WTC11 (cell line): ENCODE measurements around the gene ST6GAL1.

ENCODE experiments used
- FOXJ3 ChIP-seq: sonication (generic); formaldehyde crosslinking; IDR thresholded peaks from 2 replicates; pipeline ENCODE4 v1.9.0; 2021; ENCODE audit warnings: missing genetic modification reagents, mild to moderate bottlenecking, borderline replicate concordance
- GABPB1 ChIP-seq: sonication (generic); formaldehyde crosslinking; IDR thresholded peaks from 2 replicates; pipeline ENCODE4 v1.8.1; 2023; ENCODE audit warnings: mild to moderate bottlenecking, missing genetic modification reagents
- GTF2I ChIP-seq: fragments of 250-450 bp; sonication (Bioruptor Pico); conservative IDR thresholded peaks from 2 replicates; pipeline ENCODE4 v1.4.0; 2021; ENCODE audit warnings: mild to moderate bottlenecking
- JAZF1 ChIP-seq: fragments of 250-450 bp; sonication (Bioruptor Pico); IDR thresholded peaks from 2 replicates; pipeline ENCODE4 v1.9.0; 2021; ENCODE audit warnings: moderate library complexity, mild to moderate bottlenecking, inconsistent platforms
- JUN ChIP-seq: sonication (generic); formaldehyde crosslinking; IDR thresholded peaks from 2 replicates; pipeline ENCODE4 v1.8.0; 2023; ENCODE audit warnings: mild to moderate bottlenecking, missing genetic modification reagents
- NFYB ChIP-seq: sonication (generic); formaldehyde crosslinking; conservative IDR thresholded peaks from 2 replicates; pipeline ENCODE4 v1.8.0; 2022; ENCODE audit warnings: low read depth, missing genetic modification reagents
- SOX15 ChIP-seq: fragments of 250-450 bp; sonication (Bioruptor Pico); IDR thresholded peaks from 2 replicates; pipeline ENCODE4 v1.9.0; 2021; ENCODE audit warnings: mild to moderate bottlenecking
- SP1 ChIP-seq: sonication (generic); formaldehyde crosslinking; conservative IDR thresholded peaks from 2 replicates; pipeline ENCODE4 v1.8.1; 2022; ENCODE audit warnings: missing genetic modification reagents
- TF ChIP-seq, protein P1 (sequence below): sonication (generic); formaldehyde crosslinking; IDR thresholded peaks from 2 replicates; pipeline ENCODE4 v1.8.0; 2023; ENCODE audit warnings: missing genetic modification reagents, mild to moderate bottlenecking, borderline replicate concordance
- TF ChIP-seq, protein P2 (sequence below): sonication (generic); formaldehyde crosslinking; IDR thresholded peaks from 2 replicates; pipeline ENCODE4 v1.8.0; 2022; ENCODE audit warnings: mild to moderate bottlenecking, missing genetic modification reagents
- TF ChIP-seq, protein P3 (sequence below): sonication (generic); formaldehyde crosslinking; IDR thresholded peaks from 2 replicates; pipeline ENCODE4 v1.8.1; 2023; ENCODE audit warnings: mild to moderate bottlenecking, missing genetic modification reagents, moderate library complexity
- TF ChIP-seq, protein P4 (sequence below): fragments of 200-600 bp; IDR thresholded peaks from 2 replicates; pipeline ENCODE4 v1.8.0; 2022; ENCODE audit warnings: antibody characterized with exemption
- TF ChIP-seq, protein P5 (sequence below): sonication (generic); formaldehyde crosslinking; IDR thresholded peaks from 2 replicates; pipeline ENCODE4 v1.8.0; 2022; ENCODE audit warnings: mild to moderate bottlenecking, missing genetic modification reagents

DNA sequence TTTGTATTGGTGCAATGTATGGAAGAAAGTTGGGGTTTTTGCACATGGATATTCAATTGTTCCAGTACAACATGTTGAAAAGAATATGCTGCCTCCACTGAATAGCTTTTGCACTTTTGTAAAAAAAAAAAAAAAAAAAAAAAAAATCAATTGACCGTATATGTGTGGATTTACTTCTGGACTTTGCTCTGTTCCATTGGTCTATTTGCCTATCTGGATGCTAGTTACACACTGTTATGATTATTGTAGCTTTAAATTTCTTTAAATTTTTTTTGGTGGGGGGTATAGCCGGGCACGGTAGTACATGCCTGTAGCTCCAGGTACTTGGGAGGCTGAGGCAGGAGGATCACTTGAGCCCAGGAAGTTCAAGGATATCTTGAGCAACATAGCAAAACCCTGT, 156.5 kb downstream of the ST6GAL1 start:
- no peak for TF ChIP-seq JUN (CRISPR knock-in tag)
- TF ChIP-seq, protein P1, sequence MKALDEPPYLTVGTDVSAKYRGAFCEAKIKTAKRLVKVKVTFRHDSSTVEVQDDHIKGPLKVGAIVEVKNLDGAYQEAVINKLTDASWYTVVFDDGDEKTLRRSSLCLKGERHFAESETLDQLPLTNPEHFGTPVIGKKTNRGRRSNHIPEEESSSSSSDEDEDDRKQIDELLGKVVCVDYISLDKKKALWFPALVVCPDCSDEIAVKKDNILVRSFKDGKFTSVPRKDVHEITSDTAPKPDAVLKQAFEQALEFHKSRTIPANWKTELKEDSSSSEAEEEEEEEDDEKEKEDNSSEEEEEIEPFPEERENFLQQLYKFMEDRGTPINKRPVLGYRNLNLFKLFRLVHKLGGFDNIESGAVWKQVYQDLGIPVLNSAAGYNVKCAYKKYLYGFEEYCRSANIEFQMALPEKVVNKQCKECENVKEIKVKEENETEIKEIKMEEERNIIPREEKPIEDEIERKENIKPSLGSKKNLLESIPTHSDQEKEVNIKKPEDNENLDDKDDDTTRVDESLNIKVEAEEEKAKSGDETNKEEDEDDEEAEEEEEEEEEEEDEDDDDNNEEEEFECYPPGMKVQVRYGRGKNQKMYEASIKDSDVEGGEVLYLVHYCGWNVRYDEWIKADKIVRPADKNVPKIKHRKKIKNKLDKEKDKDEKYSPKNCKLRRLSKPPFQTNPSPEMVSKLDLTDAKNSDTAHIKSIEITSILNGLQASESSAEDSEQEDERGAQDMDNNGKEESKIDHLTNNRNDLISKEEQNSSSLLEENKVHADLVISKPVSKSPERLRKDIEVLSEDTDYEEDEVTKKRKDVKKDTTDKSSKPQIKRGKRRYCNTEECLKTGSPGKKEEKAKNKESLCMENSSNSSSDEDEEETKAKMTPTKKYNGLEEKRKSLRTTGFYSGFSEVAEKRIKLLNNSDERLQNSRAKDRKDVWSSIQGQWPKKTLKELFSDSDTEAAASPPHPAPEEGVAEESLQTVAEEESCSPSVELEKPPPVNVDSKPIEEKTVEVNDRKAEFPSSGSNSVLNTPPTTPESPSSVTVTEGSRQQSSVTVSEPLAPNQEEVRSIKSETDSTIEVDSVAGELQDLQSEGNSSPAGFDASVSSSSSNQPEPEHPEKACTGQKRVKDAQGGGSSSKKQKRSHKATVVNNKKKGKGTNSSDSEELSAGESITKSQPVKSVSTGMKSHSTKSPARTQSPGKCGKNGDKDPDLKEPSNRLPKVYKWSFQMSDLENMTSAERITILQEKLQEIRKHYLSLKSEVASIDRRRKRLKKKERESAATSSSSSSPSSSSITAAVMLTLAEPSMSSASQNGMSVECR (CRISPR knock-in tag): no peak
- TF ChIP-seq, protein P2, sequence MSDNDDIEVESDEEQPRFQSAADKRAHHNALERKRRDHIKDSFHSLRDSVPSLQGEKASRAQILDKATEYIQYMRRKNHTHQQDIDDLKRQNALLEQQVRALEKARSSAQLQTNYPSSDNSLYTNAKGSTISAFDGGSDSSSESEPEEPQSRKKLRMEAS: no peak
- TF ChIP-seq, protein P3, sequence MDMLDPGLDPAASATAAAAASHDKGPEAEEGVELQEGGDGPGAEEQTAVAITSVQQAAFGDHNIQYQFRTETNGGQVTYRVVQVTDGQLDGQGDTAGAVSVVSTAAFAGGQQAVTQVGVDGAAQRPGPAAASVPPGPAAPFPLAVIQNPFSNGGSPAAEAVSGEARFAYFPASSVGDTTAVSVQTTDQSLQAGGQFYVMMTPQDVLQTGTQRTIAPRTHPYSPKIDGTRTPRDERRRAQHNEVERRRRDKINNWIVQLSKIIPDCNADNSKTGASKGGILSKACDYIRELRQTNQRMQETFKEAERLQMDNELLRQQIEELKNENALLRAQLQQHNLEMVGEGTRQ: no peak
- TF ChIP-seq, protein P4, sequence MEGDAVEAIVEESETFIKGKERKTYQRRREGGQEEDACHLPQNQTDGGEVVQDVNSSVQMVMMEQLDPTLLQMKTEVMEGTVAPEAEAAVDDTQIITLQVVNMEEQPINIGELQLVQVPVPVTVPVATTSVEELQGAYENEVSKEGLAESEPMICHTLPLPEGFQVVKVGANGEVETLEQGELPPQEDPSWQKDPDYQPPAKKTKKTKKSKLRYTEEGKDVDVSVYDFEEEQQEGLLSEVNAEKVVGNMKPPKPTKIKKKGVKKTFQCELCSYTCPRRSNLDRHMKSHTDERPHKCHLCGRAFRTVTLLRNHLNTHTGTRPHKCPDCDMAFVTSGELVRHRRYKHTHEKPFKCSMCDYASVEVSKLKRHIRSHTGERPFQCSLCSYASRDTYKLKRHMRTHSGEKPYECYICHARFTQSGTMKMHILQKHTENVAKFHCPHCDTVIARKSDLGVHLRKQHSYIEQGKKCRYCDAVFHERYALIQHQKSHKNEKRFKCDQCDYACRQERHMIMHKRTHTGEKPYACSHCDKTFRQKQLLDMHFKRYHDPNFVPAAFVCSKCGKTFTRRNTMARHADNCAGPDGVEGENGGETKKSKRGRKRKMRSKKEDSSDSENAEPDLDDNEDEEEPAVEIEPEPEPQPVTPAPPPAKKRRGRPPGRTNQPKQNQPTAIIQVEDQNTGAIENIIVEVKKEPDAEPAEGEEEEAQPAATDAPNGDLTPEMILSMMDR: no peak
- TF ChIP-seq SOX15 (CRISPR knock-in tag): no peak
- TF ChIP-seq JAZF1 (CRISPR knock-in tag): no peak
- TF ChIP-seq, protein P5, sequence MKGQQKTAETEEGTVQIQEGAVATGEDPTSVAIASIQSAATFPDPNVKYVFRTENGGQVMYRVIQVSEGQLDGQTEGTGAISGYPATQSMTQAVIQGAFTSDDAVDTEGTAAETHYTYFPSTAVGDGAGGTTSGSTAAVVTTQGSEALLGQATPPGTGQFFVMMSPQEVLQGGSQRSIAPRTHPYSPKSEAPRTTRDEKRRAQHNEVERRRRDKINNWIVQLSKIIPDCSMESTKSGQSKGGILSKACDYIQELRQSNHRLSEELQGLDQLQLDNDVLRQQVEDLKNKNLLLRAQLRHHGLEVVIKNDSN (CRISPR knock-in tag): no peak
- no peak for TF ChIP-seq FOXJ3 (CRISPR knock-in tag)
- no peak for TF ChIP-seq GTF2I (CRISPR knock-in tag)
- no peak for TF ChIP-seq NFYB (CRISPR knock-in tag)
- TF ChIP-seq SP1 (CRISPR knock-in tag): no peak
- TF ChIP-seq GABPB1 (CRISPR knock-in tag): no peak
